ENCODE data around the gene RNU7-1.

Gene RNU7-1

DNA sequence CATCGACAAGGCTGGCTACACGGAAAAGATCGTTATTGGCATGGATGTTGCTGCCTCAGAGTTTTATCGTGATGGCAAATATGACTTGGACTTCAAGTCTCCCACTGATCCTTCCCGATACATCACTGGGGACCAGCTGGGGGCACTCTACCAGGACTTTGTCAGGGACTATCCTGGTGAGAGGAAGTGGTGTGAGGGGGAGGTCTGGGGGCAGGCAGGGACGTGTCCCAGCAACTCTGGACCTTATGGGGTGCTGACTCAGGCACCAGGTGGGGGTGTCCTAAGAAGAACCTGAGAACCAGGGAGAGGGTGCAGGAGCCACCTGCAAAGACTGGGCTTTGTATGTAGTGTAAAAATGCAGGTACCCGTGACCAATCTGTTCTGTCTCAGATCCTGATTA is 24.0 kb upstream of the RNU7-1 start:
- DNase-seq = no peak

DNA sequence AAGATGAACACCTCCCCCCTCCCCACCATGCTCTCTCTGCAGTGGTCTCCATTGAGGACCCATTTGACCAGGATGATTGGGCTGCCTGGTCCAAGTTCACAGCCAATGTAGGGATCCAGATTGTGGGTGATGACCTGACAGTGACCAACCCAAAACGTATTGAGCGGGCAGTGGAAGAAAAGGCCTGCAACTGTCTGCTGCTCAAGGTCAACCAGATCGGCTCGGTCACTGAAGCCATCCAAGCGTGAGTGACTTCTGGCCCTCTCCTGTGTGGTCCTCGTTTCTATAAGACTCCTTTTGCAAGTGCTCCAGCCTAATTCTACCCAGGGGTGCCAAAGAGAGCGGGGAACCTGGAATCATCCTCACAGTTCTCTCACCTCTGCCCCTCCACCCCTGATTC is 22.1 kb upstream of the RNU7-1 start:
- DNase-seq = no peak

- DNase-seq = no peak
Measured at GRCh38 chr12:6921996-6922946, 21.3 kb upstream of the RNU7-1 start.

- no peak for DNase-seq
Measured at GRCh38 chr12:6923003-6923732, 20.4 kb upstream of the RNU7-1 start.

DNA sequence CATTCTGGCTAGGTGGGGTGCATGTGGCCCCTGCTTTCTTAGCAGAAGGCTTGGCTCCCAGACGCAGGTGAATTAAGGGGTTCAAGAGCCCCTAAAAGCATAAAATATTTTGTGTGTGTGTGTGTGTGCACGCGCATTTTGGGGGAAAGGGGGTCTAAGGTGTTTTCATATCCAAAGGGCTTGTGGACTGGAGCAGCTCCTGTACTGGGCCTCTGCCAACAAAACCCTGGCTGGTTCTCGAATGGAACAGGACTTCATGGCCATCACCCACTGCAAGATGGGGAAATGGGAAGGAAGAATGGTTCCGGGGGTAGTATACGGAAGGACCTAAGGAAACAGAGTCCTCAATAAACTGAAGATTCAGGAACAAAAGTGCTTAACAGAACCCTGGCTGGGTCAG is 19.8 kb upstream of the RNU7-1 start:
- DNase-seq = no peak

DNA sequence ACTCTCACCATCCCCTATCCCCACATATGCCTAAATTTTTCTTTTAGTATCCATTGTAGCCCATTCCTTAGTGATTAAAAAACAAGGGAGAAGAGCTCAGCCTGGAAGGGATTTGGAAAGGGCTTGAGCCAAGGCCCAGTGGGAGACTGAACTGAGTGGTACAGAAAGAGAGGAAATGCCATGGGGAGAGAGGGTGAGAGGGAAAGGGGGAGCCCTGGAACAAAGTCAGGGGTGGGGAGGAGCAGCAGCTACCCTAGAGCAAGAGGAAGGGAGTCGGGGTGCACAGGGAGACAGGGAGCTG is 18.4 kb upstream of the RNU7-1 start:
- no peak for DNase-seq

GRCh38 chr12:6925540-6926279 is 17.9 kb upstream of the RNU7-1 start:
- DNase-seq = no peak

- DNase-seq = peak; percentile 26
Measured at GRCh38 chr12:6927379-6928021, 16.1 kb upstream of the RNU7-1 start, which contains the start of gene ATN1. Gene ATN1 (plus strand): TSS chr12:6927959. CDS start chr12:6934002, 6,043 bp downstream.

DNA sequence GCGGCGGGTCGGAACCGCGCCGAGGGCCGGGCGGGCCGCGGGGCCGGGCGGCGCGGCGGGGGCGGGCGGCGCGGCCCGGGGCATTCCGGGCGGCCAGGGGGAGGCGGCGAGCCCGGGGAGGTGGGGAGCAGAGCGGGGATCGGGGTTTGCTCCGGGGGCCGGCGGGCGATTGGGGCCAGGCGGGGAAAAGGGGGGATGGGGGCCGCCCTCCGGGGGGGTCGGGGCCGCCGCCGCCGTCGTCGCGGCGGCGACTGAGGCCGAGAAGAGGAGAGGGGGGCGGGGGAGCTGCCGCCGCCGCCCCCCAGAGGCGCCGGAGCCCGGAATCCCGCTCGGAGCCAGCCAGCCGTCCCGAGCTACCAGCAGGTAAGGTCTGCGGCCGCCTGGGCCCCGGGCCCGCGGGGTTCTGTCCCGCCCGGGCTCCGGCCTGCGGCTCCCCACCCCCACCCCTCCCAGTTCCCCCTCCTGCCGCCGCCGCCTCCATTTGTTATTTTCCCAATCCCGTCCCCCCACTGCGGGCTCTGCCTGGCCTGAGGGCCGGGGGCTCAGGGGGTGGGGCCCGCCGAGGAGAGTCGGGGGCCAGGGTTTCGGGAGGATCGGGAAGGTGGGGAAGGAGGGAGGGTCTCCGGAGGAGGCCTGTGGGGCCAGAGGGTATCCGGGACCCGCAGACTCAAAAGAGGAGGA is 15.5 kb upstream of the RNU7-1 start:
- DNase-seq = no peak

- DNase-seq = no peak
Measured at GRCh38 chr12:6928703-6929407, 14.8 kb upstream of the RNU7-1 start.

- no peak for DNase-seq
Measured at GRCh38 chr12:6929466-6930452, 13.9 kb upstream of the RNU7-1 start.

GRCh38 chr12:6932766-6933165 is 10.8 kb upstream of the RNU7-1 start:
- DNase-seq = no peak

DNA sequence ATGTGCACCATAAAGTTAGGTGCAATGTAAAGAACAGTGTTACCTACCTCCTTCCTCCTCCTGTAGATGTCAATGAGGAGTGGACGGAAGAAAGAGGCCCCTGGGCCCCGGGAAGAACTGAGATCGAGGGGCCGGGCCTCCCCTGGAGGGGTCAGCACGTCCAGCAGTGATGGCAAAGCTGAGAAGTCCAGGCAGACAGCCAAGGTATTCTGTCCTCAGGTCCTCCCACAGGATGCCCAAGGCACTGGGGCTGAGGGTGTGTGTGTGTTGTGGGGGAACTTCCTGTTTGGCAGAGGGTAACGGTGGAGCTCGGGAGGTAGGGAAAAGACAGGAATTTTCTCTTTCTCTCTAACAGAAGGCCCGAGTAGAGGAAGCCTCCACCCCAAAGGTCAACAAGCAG is 9.5 kb upstream of the RNU7-1 start:
- no peak for DNase-seq

GRCh38 chr12:6935371-6936193 is 8.0 kb upstream of the RNU7-1 start:
- DNase-seq = no peak

DNA sequence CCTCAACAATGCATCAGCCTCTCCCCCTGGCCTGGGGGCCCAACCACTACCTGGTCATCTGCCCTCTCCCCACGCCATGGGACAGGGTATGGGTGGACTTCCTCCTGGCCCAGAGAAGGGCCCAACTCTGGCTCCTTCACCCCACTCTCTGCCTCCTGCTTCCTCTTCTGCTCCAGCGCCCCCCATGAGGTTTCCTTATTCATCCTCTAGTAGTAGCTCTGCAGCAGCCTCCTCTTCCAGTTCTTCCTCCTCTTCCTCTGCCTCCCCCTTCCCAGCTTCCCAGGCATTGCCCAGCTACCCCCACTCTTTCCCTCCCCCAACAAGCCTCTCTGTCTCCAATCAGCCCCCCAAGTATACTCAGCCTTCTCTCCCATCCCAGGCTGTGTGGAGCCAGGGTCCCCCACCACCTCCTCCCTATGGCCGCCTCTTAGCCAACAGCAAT is 7.4 kb upstream of the RNU7-1 start:
- DNase-seq = no peak

DNA sequence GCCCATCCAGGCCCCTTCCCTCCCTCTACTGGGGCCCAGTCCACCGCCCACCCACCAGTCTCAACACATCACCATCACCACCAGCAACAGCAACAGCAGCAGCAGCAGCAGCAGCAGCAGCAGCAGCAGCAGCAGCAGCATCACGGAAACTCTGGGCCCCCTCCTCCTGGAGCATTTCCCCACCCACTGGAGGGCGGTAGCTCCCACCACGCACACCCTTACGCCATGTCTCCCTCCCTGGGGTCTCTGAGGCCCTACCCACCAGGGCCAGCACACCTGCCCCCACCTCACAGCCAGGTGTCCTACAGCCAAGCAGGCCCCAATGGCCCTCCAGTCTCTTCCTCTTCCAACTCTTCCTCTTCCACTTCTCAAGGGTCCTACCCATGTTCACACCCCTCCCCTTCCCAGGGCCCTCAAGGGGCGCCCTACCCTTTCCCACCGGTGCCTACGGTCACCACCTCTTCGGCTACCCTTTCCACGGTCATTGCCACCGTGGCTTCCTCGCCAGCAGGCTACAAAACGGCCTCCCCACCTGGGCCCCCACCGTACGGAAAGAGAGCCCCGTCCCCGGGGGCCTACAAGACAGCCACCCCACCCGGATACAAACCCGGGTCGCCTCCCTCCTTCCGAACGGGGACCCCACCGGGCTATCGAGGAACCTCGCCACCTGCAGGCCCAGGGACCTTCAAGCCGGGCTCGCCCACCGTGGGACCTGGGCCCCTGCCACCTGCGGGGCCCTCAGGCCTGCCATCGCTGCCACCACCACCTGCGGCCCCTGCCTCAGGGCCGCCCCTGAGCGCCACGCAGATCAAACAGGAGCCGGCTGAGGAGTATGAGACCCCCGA is 6.8 kb upstream of the RNU7-1 start:
- DNase-seq = no peak

DNA sequence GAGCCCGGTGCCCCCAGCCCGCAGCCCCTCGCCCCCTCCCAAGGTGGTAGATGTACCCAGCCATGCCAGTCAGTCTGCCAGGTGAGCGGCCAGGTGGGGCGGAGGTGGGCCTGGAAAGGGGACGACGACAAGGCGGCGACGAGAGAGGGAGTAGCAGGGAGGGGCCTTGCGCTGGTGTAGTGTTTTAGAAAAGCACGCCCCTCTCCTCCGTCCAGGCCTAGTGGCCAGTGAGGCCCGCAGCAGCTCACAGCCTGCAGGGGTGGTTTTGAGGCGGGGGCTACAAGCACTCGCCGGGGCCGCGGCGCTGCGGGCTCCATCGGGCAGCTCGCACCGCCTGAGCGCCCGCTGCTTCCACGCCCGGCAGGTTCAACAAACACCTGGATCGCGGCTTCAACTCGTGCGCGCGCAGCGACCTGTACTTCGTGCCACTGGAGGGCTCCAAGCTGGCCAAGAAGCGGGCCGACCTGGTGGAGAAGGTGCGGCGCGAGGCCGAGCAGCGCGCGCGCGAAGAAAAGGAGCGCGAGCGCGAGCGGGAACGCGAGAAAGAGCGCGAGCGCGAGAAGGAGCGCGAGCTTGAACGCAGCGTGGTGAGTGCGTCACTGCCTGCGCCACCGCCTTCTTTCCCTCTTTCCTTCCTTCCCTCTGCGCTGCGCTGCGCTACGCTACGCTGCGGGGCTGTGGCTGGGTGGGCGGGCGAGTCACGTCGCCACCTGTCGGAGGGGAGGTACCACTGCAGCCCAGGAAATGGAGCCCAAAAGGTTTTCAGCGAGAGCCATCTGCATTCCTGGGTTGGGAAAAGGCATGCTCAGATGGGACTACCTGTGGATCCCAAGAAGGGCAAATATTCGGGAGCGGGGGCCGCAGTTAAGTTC is 5.9 kb upstream of the RNU7-1 start:
- peak; percentile 82 for DNase-seq

Measured in GF-D8 (cell line).